Ishikawa (cell line): ENCODE results near the gene EFNA5.

Experiments used
- CEBPB ChIP-seq: IDR thresholded peaks from 2 replicates; pipeline ENCODE4 v1.6.1; 2012
- CREB1 ChIP-seq: IDR thresholded peaks from 2 replicates; pipeline ENCODE4 v1.6.1; 2012; ENCODE audit warnings: low read depth
- EGR1 ChIP-seq: IDR thresholded peaks from 2 replicates; pipeline ENCODE4 v1.6.1; 2012
- EP300 ChIP-seq: IDR thresholded peaks from 2 replicates; pipeline ENCODE4 v1.6.1; 2012; ENCODE audit warnings: borderline replicate concordance
- FOXM1 ChIP-seq: IDR thresholded peaks from 2 replicates; pipeline ENCODE4 v1.6.1; 2012; ENCODE audit warnings: low read depth, borderline replicate concordance
- NFIC ChIP-seq: IDR thresholded peaks from 2 replicates; pipeline ENCODE4 v1.6.1; 2012
- RAD21 ChIP-seq: IDR thresholded peaks from 2 replicates; pipeline ENCODE4 v1.6.1; 2012; ENCODE audit warnings: low read depth
- TAF1 ChIP-seq: IDR thresholded peaks from 2 replicates; pipeline ENCODE4 v1.6.1; 2012; ENCODE audit warnings: low read depth, mild to moderate bottlenecking
- TCF12 ChIP-seq: IDR thresholded peaks from 2 replicates; pipeline ENCODE4 v1.6.1; 2012; ENCODE audit warnings: low read depth
- TEAD4 ChIP-seq: IDR thresholded peaks from 2 replicates; pipeline ENCODE4 v1.6.1; 2012
- YY1 ChIP-seq: IDR thresholded peaks from 2 replicates; pipeline ENCODE4 v1.6.1; 2012; ENCODE audit warnings: low read depth
- ZBTB7A ChIP-seq: IDR thresholded peaks from 2 replicates; pipeline ENCODE4 v1.6.1; 2012; ENCODE audit warnings: low read depth
- TF ChIP-seq, protein P1 (sequence below): IDR thresholded peaks from 2 replicates; pipeline ENCODE4 v1.6.1; 2012
- TF ChIP-seq, protein P2 (sequence below): IDR thresholded peaks from 2 replicates; pipeline ENCODE4 v1.6.1; 2012; ENCODE audit warnings: low read depth, mild to moderate bottlenecking
- TF ChIP-seq, protein P3 (sequence below): IDR thresholded peaks from 2 replicates; pipeline ENCODE4 v1.6.1; 2012

The EFNA5 gene

DNA sequence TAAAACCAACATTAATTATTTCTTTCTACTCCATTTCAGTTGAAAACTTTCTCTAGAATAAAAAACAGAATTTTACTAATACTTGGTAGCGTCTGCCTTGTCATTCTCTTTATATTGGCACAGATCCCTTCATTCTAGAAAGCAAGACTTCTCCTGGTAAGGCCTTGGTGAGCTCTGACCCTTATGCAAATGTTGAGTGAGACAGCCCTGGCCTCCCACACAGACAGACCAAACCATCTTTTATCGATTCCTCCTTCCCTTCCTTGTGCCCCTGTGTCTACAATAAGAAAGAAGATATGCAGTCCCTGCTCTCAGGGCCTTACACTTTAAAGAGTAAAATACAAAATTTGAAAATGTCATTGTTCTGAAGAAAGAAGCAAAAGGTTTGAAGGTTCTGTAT is 262.2 kb downstream of the EFNA5 start:
- TF ChIP-seq TCF12 (no peak), ZBTB7A (no peak), YY1 (no peak), CEBPB (no peak), FOXM1 (no peak), TAF1 (no peak), TEAD4 (no peak), RAD21 (no peak), NFIC (no peak), CREB1 (no peak), EGR1 (no peak)
- TF ChIP-seq, protein P1, sequence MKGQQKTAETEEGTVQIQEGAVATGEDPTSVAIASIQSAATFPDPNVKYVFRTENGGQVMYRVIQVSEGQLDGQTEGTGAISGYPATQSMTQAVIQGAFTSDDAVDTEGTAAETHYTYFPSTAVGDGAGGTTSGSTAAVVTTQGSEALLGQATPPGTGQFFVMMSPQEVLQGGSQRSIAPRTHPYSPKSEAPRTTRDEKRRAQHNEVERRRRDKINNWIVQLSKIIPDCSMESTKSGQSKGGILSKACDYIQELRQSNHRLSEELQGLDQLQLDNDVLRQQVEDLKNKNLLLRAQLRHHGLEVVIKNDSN = no peak
- TF ChIP-seq, protein P2, sequence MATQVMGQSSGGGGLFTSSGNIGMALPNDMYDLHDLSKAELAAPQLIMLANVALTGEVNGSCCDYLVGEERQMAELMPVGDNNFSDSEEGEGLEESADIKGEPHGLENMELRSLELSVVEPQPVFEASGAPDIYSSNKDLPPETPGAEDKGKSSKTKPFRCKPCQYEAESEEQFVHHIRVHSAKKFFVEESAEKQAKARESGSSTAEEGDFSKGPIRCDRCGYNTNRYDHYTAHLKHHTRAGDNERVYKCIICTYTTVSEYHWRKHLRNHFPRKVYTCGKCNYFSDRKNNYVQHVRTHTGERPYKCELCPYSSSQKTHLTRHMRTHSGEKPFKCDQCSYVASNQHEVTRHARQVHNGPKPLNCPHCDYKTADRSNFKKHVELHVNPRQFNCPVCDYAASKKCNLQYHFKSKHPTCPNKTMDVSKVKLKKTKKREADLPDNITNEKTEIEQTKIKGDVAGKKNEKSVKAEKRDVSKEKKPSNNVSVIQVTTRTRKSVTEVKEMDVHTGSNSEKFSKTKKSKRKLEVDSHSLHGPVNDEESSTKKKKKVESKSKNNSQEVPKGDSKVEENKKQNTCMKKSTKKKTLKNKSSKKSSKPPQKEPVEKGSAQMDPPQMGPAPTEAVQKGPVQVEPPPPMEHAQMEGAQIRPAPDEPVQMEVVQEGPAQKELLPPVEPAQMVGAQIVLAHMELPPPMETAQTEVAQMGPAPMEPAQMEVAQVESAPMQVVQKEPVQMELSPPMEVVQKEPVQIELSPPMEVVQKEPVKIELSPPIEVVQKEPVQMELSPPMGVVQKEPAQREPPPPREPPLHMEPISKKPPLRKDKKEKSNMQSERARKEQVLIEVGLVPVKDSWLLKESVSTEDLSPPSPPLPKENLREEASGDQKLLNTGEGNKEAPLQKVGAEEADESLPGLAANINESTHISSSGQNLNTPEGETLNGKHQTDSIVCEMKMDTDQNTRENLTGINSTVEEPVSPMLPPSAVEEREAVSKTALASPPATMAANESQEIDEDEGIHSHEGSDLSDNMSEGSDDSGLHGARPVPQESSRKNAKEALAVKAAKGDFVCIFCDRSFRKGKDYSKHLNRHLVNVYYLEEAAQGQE = no peak
- TF ChIP-seq, protein P3, sequence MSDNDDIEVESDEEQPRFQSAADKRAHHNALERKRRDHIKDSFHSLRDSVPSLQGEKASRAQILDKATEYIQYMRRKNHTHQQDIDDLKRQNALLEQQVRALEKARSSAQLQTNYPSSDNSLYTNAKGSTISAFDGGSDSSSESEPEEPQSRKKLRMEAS = no peak

DNA sequence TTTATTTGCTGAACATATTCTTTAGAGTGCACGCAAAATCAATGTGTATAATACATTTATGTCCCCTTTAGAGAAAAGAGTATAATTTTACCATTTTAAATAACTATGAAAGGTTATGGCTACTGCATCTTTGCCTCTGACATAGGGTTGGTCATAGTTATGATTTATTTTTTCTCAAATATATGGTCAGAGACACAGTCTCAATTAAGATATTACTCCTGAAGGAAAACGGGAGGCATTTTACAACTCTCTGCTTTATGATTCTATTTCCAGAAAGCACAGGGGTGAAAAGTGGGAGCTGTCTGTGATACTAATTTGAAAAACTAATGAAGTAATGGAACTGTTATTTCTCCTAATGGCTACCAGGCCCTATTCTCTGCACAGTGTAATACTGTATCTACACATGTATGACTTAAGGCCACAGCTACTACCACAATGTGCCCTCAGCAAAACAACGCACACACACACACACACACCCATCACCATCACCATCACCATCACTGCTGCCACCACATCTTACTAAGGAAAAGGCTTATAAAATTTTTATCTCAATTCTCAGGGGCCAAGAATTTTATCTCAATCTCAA is 262.9 kb downstream of the EFNA5 start:
- TF ChIP-seq RAD21 (no peak), TEAD4 (no peak), ZBTB7A (no peak), NFIC (no peak), CREB1 (no peak), YY1 (no peak), EGR1 (no peak), FOXM1 (no peak)
- TF ChIP-seq, protein P3 = no peak
- TF ChIP-seq, protein P2 = no peak
- TF ChIP-seq, protein P1 = no peak

DNA sequence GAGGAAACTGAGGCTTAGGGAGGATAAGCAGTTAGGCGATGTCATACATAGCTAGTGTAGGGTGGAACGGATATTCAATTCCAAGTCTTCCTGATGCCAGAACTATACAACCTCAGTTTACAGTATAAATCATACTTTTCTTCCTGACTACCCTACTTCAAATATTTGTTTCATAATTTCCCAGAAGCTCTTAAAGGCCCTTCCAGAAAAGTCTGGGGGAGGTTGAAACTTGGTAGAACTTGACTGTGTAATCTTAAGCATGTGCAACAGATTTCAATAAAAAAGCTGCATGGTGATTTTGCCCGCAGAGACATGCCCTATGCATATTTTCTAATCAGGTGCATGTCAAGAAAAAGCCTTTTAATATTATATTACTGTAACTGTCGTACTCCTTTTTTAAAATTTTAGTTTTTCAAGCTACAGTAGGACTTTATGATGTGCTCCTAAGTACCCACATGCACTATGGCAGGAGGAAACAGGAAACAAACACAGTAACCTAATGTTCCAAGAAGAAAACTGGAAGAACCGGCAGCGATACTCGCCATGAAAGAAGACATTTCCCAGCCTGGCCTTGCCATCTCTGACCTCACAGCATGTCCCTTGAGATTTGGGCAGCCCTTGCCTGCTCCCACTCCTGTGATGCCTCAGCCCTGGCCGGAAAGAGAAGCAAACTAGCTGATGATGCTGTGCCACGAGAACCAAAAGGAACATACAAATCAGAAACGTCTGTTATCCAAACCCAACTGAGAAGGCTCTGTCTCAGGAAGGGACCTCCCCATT is 266.0 kb downstream of the EFNA5 start:
- TF ChIP-seq YY1 (no peak), TAF1 (no peak), CREB1 (no peak), RAD21 (no peak), TEAD4 (no peak), ZBTB7A (no peak), TCF12 (no peak), FOXM1 (no peak), EGR1 (no peak), EP300 (no peak), NFIC (no peak), CEBPB (no peak)
- TF ChIP-seq, protein P1 = no peak
- TF ChIP-seq, protein P3 = no peak
- TF ChIP-seq, protein P2 = no peak
